GM12873 (cell line): Measurements from ENCODE around the gene RASGRF1.
A peak's percentile ranks its signal among the peaks of the same experiment; 100 is the strongest.

Experiments
- TF ChIP-seq, protein P1 (sequence below): IDR thresholded peaks from 2 replicates; pipeline ENCODE4 v1.5.1; 2012; ENCODE audit warnings: low read depth, mild to moderate bottlenecking, moderate library complexity, low read length, control low read depth; ENCODE audit not compliant: insufficient read depth; ENCODE audit errors: missing control alignments

Gene RASGRF1

DNA sequence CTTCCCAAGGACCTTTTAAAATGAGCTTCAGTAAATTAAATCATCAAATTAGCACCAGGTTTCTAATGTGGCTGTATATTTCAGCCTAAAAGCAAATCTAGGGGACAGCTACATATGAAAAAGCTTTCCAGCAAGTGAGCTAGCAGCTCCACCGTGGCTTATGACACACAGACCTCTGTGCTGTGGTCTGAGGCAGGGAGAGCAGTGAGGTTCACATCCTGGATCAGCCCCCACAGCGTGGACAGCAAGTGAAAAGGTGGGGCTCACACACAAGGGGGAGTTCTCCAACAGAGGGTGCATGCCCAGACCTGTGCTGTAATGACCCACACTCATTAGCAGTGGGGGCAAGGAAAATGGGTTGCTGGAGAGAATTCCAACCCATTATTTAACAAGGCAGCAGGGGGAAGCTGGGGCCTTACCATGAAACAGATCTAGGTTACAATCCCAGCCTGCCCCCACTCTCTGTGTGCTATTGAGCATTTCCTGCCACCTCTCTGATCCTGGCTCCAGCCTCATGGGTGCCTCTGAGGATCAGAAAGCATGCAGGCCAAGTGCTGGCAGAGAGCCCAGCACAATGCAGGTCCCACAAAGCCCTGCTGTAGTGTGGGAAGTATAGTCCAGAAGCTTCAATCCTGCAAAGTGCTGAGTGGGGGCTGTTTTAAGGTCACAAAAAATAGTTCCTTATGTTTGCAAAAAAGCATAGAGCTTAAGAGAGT, 48.2 kb downstream of the RASGRF1 start:
- TF ChIP-seq, protein P1, sequence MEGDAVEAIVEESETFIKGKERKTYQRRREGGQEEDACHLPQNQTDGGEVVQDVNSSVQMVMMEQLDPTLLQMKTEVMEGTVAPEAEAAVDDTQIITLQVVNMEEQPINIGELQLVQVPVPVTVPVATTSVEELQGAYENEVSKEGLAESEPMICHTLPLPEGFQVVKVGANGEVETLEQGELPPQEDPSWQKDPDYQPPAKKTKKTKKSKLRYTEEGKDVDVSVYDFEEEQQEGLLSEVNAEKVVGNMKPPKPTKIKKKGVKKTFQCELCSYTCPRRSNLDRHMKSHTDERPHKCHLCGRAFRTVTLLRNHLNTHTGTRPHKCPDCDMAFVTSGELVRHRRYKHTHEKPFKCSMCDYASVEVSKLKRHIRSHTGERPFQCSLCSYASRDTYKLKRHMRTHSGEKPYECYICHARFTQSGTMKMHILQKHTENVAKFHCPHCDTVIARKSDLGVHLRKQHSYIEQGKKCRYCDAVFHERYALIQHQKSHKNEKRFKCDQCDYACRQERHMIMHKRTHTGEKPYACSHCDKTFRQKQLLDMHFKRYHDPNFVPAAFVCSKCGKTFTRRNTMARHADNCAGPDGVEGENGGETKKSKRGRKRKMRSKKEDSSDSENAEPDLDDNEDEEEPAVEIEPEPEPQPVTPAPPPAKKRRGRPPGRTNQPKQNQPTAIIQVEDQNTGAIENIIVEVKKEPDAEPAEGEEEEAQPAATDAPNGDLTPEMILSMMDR: no peak

GRCh38 chr15:79041601-79042168, 48.9 kb downstream of the RASGRF1 start:
- TF ChIP-seq, protein P1: no peak

GRCh38 chr15:79037848-79038247, 52.7 kb downstream of the RASGRF1 start:
- TF ChIP-seq, protein P1: no peak

- TF ChIP-seq, protein P1: no peak
Observed at GRCh38 chr15:79036323-79036722, 54.3 kb downstream of the RASGRF1 start.

DNA sequence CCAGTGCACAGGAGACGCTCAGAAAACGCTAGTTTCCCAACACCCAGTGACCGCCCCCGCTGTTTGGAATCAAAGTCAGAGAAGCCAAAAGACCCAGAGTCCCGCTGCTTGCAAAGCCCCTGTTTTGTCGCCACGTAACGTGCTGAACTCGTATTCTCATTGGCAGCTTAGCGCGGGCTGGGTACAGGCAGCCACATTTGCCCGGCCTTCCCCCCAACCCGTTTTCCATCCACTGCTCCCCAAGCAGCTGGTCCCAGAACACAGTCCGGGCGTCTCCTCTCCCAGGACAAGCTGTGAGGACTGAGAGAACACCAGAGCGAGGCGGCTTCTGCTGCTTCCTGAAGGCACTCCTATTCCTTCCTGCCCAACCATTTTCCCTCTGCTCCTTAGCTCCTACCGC, 54.8 kb downstream of the RASGRF1 start:
- TF ChIP-seq, protein P1: no peak

GRCh38 chr15:79035111-79035601, 55.4 kb downstream of the RASGRF1 start:
- TF ChIP-seq, protein P1: peak; percentile 61

GRCh38 chr15:79034284-79034683, 56.3 kb downstream of the RASGRF1 start:
- TF ChIP-seq, protein P1: no peak
